HG03060 (cell line): Measurements from ENCODE around the gene ZSWIM6.

Source experiments
- ATAC-seq: cut with Tn5 transposase; IDR thresholded peaks from one replicate; pipeline ENCODE4 v1.9.1; 2021; ENCODE audit warnings: low read depth, moderate number of reproducible peaks; ENCODE audit not compliant: unreplicated experiment

The ZSWIM6 gene

GRCh38 chr5:61431923-61432620 lies 100.0 kb downstream of the ZSWIM6 start:
- no peak for ATAC-seq

DNA sequence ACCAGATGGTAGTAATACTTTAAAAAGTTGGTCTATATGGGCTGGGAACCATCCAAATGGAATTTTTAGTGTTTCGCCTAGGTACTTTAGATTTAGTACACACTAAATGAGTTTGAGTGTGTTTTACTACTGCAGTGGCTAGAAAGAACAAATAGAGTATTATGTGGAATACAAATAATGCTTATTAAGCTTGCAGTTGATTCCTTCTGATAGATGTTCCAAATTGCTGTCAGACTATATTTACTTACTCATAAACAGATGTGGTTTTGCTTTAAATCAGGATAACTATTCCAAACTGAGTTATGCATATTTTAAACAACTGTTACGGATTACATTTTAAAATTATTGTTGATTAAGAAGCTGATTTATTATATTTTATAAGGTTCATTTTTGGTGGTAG lies 103.3 kb downstream of the ZSWIM6 start:
- ATAC-seq = no peak

DNA sequence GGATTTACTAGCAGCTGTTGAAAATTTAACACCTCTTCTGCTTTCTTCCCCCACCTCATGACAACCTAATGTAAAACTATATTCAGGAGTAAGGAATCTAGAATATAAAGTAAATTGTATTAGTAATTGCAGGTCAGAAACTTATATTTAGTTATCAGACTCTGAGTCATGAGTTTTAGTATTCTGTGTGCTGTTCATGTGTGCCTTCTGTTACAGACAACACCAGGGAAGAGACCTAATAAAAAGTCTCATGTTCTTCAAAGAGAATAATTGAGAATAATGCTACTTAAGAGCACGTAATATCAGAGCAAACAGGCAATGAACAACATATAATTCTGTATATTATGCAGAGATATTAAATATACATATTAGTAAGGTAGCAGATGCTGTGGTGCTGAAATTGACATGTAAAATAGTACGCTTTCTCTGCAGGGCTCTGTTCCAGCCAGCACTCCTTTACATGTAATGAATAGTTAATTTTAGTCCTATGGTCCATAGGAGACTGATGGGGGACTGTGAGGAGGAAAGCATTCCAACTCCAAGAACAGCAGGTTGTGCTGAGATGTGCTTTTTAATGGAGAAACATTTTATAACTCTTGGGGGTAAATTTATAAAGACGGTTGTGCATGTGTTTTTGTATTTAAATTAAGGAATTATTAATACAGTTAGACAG lies 106.4 kb downstream of the ZSWIM6 start:
- ATAC-seq = no peak

DNA sequence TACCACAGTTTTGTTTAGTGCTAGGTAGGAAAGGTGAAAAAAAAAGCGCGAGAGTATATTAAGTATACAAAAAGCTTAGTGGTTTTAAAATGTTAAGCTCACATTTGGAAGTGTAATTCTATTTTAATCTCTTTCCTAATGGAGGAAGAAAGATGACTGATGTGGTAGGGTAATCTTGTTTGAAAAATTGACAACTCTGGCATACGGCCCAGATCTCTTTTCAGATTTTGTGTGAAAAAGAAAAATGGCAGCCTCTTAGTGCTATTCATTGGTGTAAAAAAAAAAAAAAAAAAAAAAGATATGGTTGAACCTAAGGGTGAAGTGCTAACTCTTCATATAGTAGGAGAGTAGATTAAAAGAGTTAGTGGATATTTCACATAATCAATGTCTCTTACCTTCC lies 108.0 kb downstream of the ZSWIM6 start:
- ATAC-seq = no peak

GRCh38 chr5:61440596-61440995 lies 108.5 kb downstream of the ZSWIM6 start:
- no peak for ATAC-seq

DNA sequence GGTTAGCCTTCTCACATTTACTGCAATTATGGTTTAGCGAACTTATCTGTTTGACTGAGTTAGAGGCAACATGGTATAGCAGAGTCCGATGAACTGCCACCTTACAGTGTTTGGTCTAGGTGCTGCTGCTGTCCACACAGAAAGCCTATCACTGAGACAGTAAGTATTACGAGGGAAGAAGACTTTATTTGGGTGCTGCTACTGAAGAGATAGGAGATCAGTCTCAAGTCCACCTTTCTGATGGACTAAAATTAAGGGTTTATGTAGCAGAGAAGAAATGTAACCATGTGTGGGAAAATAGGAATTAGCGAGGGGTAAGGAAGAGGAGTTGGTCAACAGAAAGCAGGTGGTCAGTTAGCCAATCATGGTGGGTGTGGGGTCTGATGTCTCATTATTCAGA lies 109.7 kb downstream of the ZSWIM6 start:
- no peak for ATAC-seq

- no peak for ATAC-seq
Observed at GRCh38 chr5:61447780-61448495, 115.9 kb downstream of the ZSWIM6 start.

GRCh38 chr5:61449804-61450492 lies 117.9 kb downstream of the ZSWIM6 start:
- ATAC-seq = no peak

DNA sequence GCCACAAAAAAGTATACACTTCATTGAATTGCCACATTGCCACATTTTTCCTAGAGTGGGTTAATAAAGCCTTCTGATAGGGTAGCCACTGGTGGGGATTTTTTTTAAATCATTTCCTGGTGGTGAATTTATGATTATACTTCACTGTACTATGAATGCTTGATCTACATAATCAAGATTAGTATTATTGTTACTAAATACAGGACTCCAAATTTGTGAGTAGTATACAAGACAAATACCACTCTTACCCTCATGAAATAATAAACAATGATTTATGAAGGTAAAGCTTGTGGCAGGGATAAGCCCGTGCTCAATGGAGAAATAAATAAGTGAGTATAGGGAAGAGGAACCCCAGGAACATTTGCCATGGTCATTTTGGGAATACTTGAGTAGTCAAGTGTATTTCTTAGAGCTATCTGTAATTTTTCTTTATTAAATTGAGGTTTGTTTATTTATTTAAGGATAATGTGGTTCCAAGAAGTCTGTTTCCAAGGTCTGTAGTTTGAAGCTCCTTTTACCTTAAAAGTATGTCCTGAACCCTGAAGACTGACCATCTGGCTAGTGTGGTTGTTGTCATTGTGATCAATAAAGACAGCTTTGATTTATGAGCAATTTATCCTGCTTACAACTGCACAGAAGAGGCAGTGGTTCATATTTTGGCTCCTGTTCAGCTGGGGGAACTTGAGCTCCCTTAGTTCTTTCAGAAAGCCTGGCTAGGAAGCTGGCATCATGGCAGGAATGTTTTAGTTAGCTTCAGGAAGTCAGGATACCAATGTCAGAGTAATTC lies 118.6 kb downstream of the ZSWIM6 start:
- ATAC-seq = no peak

- ATAC-seq = no peak
Observed at GRCh38 chr5:61455179-61456006, 123.3 kb downstream of the ZSWIM6 start.

- no peak for ATAC-seq
Observed at GRCh38 chr5:61460471-61460870, 128.4 kb downstream of the ZSWIM6 start.

GRCh38 chr5:61461417-61461816 lies 129.4 kb downstream of the ZSWIM6 start:
- no peak for ATAC-seq

DNA sequence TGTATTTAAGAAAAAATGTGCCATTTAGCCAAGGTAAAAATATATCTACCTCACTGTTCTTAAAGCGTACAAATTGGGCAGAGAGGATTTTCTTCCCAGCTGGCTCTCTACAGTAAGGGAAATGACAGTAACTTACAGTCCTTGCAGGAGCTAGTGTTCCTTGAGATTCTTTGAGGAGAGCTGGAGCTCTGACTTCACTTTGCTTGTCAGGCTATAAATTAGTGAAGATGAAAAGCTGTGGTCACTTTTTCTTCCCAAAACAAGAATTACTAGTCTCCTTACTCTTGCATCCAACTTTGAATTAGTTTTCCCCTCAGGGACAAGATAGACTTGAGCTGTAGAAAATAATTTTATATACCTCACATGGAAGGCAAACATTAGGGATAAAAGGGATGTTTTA lies 129.9 kb downstream of the ZSWIM6 start:
- no peak for ATAC-seq

DNA sequence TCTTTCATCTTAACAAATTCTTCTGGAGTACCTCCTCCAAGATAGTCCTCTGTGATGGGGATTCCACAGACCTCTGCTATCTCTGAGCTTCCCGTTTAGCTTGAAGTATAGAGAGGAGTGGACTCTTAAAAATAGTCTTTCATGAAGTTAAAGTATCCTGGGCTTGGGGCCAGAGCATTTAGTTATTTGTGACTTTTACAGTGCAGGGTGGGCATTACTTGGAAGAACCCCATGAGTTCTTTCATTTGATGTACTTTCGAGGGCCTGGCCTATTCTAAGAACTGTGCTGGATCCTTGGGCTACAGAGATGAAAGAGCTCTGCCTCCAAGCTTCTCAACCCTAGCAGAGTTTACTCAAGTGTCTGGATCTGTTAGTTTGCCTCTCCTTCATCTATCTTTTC lies 131.5 kb downstream of the ZSWIM6 start:
- ATAC-seq = no peak

DNA sequence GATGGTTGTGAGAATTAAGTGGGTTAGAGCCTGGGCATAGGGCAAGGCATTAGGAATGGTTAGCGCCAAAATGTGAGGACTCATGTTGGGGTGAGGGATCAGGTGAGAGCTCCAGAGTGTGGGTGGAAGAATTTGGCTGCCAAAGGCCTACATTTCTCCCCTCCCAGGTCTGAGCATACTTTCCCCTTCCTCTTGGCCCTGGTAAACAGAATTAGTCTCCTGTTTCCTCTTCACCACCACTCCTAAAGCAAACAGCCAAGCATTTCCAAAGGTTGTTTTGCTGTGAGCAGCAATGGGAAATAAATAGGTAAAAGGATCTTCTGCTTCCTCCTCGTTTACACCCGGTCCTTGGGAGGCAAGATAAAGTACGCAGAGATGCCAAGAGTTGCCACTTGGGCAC lies 132.5 kb downstream of the ZSWIM6 start:
- no peak for ATAC-seq

DNA sequence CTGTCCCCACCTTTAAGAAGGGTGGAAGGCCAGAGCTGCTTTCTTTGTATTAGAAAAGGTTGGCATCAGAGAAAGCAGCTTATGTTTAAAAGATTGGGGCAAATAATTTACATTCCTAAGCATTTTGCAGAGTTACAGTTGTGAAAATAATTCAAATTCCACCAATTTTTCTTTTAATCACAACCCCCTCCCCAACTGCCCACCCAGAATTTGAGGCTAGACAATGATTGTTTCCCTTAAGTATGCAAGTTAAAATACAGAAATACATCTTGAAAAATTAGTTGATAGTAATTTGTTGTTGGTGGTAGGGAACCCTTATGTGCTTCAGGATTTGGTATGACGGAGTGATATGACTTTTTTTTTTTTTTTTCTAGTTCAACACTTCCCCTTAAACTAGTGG lies 133.0 kb downstream of the ZSWIM6 start:
- ATAC-seq = no peak

- no peak for ATAC-seq
Observed at GRCh38 chr5:61465496-61465895, 133.4 kb downstream of the ZSWIM6 start.

- no peak for ATAC-seq
Observed at GRCh38 chr5:61466017-61466416, 134.0 kb downstream of the ZSWIM6 start.

GRCh38 chr5:61467766-61468482 lies 135.9 kb downstream of the ZSWIM6 start:
- no peak for ATAC-seq
